ENCODE results near the gene HOXA3. TPM values are rescaled to one million over a fixed set of nuclear protein-coding genes. Genes with fewer than 3 reads are reported as not detected.

HOXA3 gene
- total and polyA plus RNA-seq, 9 of the 15 experiments (the other 6 are each of a cell fraction or from before 2014, with no cell fraction given), result 0.04 to 0.13 TPM; not detected in 7

DNA sequence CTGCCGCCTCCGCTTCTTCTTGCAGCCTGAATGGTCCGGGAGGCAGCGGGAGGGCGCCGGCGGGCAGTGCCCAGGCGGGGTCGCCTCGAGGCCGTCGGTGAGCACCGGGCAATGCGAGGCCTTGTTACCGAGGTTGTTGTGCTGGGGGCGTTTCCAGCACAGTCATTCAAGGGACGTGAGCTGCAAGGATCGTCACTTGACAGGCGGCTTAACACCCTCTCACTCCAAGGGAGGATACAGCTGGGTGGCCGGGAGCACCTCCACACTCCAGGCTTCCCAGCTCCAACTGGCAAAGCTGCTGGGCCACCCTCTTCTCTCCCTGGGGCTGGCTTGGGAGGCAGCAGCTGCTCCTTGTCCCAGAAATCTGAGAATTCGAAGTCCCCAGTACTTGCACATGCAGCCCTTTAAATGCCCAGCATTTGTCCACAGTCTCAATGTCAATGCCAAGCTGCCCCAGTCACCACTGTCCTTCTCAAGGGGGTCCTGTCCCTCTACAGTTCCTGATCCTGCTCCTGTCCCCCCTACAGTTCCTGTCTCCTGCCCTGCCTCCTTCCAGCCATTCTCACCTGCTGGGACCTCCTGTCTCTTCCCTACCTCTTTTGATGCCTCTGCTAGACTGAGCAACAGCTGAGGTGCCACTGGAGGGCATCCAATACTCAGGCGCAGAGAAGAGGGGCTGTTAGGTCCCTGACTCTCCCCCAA lies 37.1 kb upstream of the HOXA3 start:
- no peak for DNase-seq (ENCODE audit: extremely low read depth in 1 of 4, low spot score in 3 of 4)
- CTCF ChIA-PET (ENCODE audit: low intra/inter-chr PET ratio), result no interaction called here
- no peaks in the 10 kb centered on the region for H3K36me3 ChIP-seq (ENCODE audit: control insufficient read depth, insufficient read depth, low read length)
- in situ Hi-C loops (cut with MboI), result no loop called here
- no peaks in the 10 kb centered on the region for H3K9me1 ChIP-seq (ENCODE audit: control insufficient read depth, insufficient read depth, low read length)
- H3K9ac ChIP-seq (ENCODE audit: insufficient read depth in 1 of 2, low read depth in 2 of 2, low read length in 2 of 2), result no peak overlapping the region
- peaks cover 0 to 26% of the 10 kb centered on the region in 2 experiments; a peak in 2 of 5 replicates for H3K4me1 ChIP-seq (replicated peaks in 1 of 2; ENCODE audit: control insufficient read depth in 2 of 2, insufficient read depth in 2 of 2, low read length in 2 of 2)
- H2AFZ ChIP-seq (ENCODE audit: low read depth, low read length), result no peak overlapping the region
- no peak for FAIRE-seq
- no peaks in the 10 kb centered on the region for H3K9me3 ChIP-seq (replicated peaks; ENCODE audit: control insufficient read depth, insufficient read depth, low read depth, low read length)
- no peak for ATAC-seq
- no peak overlapping the region for H3K4me3 ChIP-seq
- no peak overlapping the region for H3K27ac ChIP-seq (ENCODE audit: extremely low read depth, low read depth, low read length)
- BruUV-seq (replicated peaks), result no TSS peak
- H4K20me1 ChIP-seq (replicated peaks; ENCODE audit: control insufficient read depth, insufficient read depth, low read length), result no peaks in the 10 kb centered on the region
- POLR2A ChIA-PET, result no interaction called here
- intact Hi-C loops (cut with micrococcal nuclease), result no loop called here
- WGBS (ENCODE audit: insufficient coverage, low coverage, missing lambda C conversion rate), result 1% methylated on average over 22 of the region's 22 CpGs
- H3K27me3 ChIP-seq (ENCODE audit: control insufficient read depth in 2 of 2, insufficient read depth in 2 of 2, low read length in 2 of 2), result peaks cover 45 to 79% of the 10 kb centered on the region in 2 experiments
- H3K4me2 ChIP-seq (ENCODE audit: insufficient read depth, low read length), result no peak overlapping the region
- H3K79me2 ChIP-seq (ENCODE audit: control insufficient read depth, insufficient read depth, low read length), result no peaks in the 10 kb centered on the region
- TF ChIP-seq LARP7 (IDR thresholded peaks at IDR 0.05), result no peak
- TF ChIP-seq DACH1 (IDR thresholded peaks at IDR 0.05; ENCODE audit: partially characterized antibody), result no peak
- TF ChIP-seq NRF1 (conservative IDR thresholded peaks at IDR 0.05 in 1 of 2, IDR thresholded peaks at IDR 0.05 in 1 of 2), result no peak
- no peak for TF ChIP-seq ZBTB9 (CRISPR knock-in tag; IDR thresholded peaks at IDR 0.05)
- TF ChIP-seq DDX20 (tag; IDR thresholded peaks at IDR 0.05; ENCODE audit: low read depth), result no peak

All from K562 (cell line).